ENCODE data around the gene PIP4K2B.

- TF ChIP-seq CTCF (IDR thresholded peaks at IDR 0.05; ENCODE audit: poor library complexity) (no peak), EZH2 (IDR thresholded peaks at IDR 0.05; ENCODE audit: borderline replicate concordance) (no peak), EZH2phosphoT487 (IDR thresholded peaks at IDR 0.05; ENCODE audit: low read depth, severe bottlenecking, unreplicated experiment) (no peak)
These were observed 60.1 kb downstream of the PIP4K2B start for GRCh38 chr17:38739305-38739704.
